CD4-positive, alpha-beta T cell (primary cell): ENCODE measurements around the gene EDN3. TPM values are rescaled to one million over a fixed set of nuclear protein-coding genes. Genes with fewer than 3 reads are reported as not detected.

Experiments used
- ATAC-seq: fragments of 200-7000 bp; cut with Tn5 transposase; one replicate; pipeline ENCODE4 v1.10.0; 2022; ENCODE audit warnings: mild to moderate bottlenecking; ENCODE audit not compliant: poor library complexity
- CTCF ChIA-PET: fragments of 350-600 bp; sonication (Branson Sonifier 250); formaldehyde crosslinking; loops from one replicate; lab custom pipeline; 2021; ENCODE audit warnings: antibody characterized with exemption, inconsistent platforms; lab: Charles Lee
- POLR2A ChIA-PET: fragments of 350-600 bp; sonication (Branson Sonifier 250); formaldehyde crosslinking; loops from one replicate; lab custom pipeline; 2021; ENCODE audit warnings: antibody characterized with exemption, inconsistent platforms; lab: Charles Lee
- DNase-seq, 14 experiments: peaks; one replicate each; pipeline ENCODE4 v3.0.0-alpha.2; 2013 to 2020; ENCODE audit warnings: mixed read lengths in 2 of 14
- H3K27ac ChIP-seq, 2 donors: one replicate each; pipeline versions ENCODE4 v1.5.1 to v1.7.0; 2013; ENCODE audit warnings: low read length in 2 of 2, low read depth in 1 of 2, mild to moderate bottlenecking in 1 of 2
- H3K27me3 ChIP-seq, 2 experiments: 1 replicate in 1 of 2; 2 replicates in 1 of 2; pipeline versions ENCODE4 v1.6.1 to v1.7.0; 2013; ENCODE audit warnings: low read length in 2 of 2, control low read depth in 1 of 2, mild to moderate bottlenecking in 1 of 2, moderate library complexity in 1 of 2; ENCODE audit not compliant: insufficient read depth in 2 of 2, control insufficient read depth in 1 of 2
- H3K36me3 ChIP-seq: one replicate; pipeline ENCODE4 v1.6.1; 2013; ENCODE audit warnings: low read length, control low read depth; ENCODE audit not compliant: insufficient read depth
- H3K4me1 ChIP-seq: one replicate; pipeline ENCODE4 v1.6.1; 2013; ENCODE audit warnings: low read length, control low read depth; ENCODE audit not compliant: insufficient read depth
- H3K4me3 ChIP-seq: one replicate; pipeline ENCODE4 v1.5.1; 2013; ENCODE audit warnings: mild to moderate bottlenecking, low read length, moderate library complexity
- H3K9me3 ChIP-seq, 2 experiments: 1 replicate in 1 of 2; 2 replicates in 1 of 2; pipeline versions ENCODE4 v1.6.1 to v1.7.0; 2013; ENCODE audit warnings: low read length in 2 of 2, mild to moderate bottlenecking in 2 of 2, control low read depth in 1 of 2, moderate library complexity in 1 of 2; ENCODE audit not compliant: control insufficient read depth in 1 of 2, insufficient read depth in 1 of 2
- H3K27ac Mint-ChIP-seq: one replicate; pipeline ENCODE4 v1.8.0; 2020; ENCODE audit warnings: mixed read lengths
- H3K27me3 Mint-ChIP-seq: one replicate; pipeline ENCODE4 v1.8.0; 2021; ENCODE audit warnings: mixed read lengths
- H3K36me3 Mint-ChIP-seq: one replicate; pipeline ENCODE4 v1.8.0; 2021; ENCODE audit warnings: low read depth, mixed read lengths
- H3K4me1 Mint-ChIP-seq: one replicate; pipeline ENCODE4 v1.8.0; 2021; ENCODE audit warnings: low read depth, mixed read lengths
- H3K4me3 Mint-ChIP-seq: one replicate; pipeline ENCODE4 v1.8.0; 2020; ENCODE audit warnings: mild to moderate bottlenecking, mixed read lengths
- H3K9me3 Mint-ChIP-seq: one replicate; pipeline ENCODE4 v1.8.0; 2020; ENCODE audit warnings: mixed read lengths
- intact Hi-C, 2 experiments: fragments of 100-400 bp; cut with DNase I in 1 of 2; cut with micrococcal nuclease in 1 of 2; formaldehyde crosslinking; loops; one replicate each; pipeline versions ENCODE4 v1.15.1 to v1.9.0; 2023 to 2025; cut with DNase I, micrococcal nuclease
- total RNA-seq, 174 experiments: library from RNA in 2 of 174; stranded (reverse) in 2 of 174; gene quantifications; one replicate each; pipeline ENCODE4 v1.2.3 and lab custom pipeline; 2021 to 2026
- TF ChIP-seq, protein P1 (sequence below): fragments of 200-600 bp; IDR thresholded peaks from one replicate; pipeline ENCODE4 v1.8.0; 2022; ENCODE audit warnings: antibody characterized with exemption, mild to moderate bottlenecking

The EDN3 gene
- total RNA-seq, 2 experiments from 2014 or later: 1.0 to 1.4 TPM

DNA sequence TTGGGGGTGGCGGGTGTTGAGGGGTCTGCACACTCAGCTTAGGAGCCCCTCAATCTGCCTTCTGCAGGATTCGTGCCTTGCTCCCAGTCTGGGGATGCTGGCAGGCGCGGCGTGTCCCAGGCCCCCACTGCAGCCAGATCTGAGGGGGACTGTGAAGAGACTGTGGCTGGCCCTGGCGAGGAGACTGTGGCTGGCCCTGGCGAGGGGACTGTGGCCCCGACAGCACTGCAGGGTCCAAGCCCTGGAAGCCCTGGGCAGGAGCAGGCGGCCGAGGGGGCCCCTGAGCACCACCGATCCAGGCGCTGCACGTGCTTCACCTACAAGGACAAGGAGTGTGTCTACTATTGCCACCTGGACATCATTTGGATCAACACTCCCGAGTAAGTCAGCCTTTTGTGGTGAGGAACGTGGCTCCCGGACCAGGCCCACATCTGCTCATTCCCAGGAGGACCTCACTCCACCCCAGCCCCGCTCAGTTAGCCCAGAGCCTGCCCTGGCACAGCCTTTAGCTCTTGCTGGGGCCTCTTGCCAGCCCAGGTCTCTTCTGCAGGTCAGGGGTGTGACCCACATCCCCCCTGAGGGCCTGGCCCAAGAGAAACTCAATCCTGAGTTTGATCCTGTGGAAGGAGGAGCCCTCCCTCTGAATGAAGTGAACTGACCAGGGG is 1.1 kb downstream of the EDN3 start:
- Histone ChIP-seq H3K4me1 (no peaks in the 10 kb centered on the region), H3K36me3 (no peaks in the 10 kb centered on the region), H3K27me3 (peaks cover 36 to 49% of the 10 kb centered on the region in 2 experiments), H3K27ac (no peak overlapping the region), H3K4me3 (no peak overlapping the region), H3K9me3 (peaks cover 0 to 5% of the 10 kb centered on the region in 2 experiments)
- Mint-ChIP-seq H3K4me1 (peaks cover 20% of the 10 kb centered on the region), H3K36me3 (no peaks in the 10 kb centered on the region), H3K27me3 (peaks cover 60% of the 10 kb centered on the region), H3K27ac (no peak overlapping the region), H3K4me3 (no peak overlapping the region), H3K9me3 (no peaks in the 10 kb centered on the region)
- TF ChIP-seq, protein P1, sequence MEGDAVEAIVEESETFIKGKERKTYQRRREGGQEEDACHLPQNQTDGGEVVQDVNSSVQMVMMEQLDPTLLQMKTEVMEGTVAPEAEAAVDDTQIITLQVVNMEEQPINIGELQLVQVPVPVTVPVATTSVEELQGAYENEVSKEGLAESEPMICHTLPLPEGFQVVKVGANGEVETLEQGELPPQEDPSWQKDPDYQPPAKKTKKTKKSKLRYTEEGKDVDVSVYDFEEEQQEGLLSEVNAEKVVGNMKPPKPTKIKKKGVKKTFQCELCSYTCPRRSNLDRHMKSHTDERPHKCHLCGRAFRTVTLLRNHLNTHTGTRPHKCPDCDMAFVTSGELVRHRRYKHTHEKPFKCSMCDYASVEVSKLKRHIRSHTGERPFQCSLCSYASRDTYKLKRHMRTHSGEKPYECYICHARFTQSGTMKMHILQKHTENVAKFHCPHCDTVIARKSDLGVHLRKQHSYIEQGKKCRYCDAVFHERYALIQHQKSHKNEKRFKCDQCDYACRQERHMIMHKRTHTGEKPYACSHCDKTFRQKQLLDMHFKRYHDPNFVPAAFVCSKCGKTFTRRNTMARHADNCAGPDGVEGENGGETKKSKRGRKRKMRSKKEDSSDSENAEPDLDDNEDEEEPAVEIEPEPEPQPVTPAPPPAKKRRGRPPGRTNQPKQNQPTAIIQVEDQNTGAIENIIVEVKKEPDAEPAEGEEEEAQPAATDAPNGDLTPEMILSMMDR: no peak
- CTCF ChIA-PET: no interaction called here
- intact Hi-C loops: no loop called here
- POLR2A ChIA-PET: no interaction called here
- ATAC-seq (no peak), DNase-seq (no peak)

DNA sequence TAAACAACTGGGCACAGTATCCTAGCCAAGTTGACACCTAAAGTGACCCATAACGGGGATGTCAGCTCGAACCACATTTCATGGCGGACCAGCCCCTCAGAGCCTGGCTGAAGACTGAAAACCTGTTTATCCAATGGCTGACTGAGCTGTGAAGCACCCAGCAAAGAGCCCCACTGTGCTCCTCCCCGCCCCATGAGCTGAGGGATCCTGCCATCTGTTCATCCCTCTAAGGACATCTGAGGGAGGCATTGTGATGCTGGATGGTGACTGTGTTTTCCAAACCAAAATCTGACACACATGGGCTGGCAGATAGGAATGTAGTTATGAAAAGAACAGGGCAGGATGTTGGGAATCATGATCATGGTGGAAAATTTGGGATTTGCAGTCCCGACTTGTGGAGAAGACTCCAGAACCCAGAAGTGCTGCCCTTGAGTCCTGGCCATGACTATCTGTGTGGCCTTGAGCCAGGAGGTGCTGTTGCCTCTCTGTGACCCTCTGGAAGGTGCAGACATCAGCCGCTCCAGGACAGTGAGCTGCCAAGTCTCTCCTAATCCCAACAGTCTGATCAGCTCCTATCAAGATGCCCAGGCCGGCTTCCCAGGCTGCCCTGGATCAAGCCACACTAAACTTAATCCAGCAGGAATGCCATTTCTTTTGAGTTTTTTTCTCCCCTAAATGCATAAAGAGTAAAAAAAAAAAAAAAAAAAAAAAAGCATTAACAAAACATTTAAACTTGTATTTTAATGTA is 5.7 kb downstream of the EDN3 start:
- Mint-ChIP-seq H3K4me1 (peaks cover 36% of the 10 kb centered on the region), H3K9me3 (no peaks in the 10 kb centered on the region), H3K4me3 (no peak overlapping the region), H3K36me3 (no peaks in the 10 kb centered on the region), H3K27ac (no peak overlapping the region), H3K27me3 (peaks cover 30% of the 10 kb centered on the region)
- H3K36me3 ChIP-seq: no peaks in the 10 kb centered on the region
- ChIA-PET POLR2A (no interaction called here), CTCF (no interaction called here)
- peaks cover 0 to 5% of the 10 kb centered on the region in 2 experiments for H3K9me3 ChIP-seq
- peaks cover 16% of the 10 kb centered on the region in 2 experiments for H3K27me3 ChIP-seq
- H3K27ac ChIP-seq: no peak overlapping the region
- TF ChIP-seq, protein P1: no peak
- DNase-seq (no peak), ATAC-seq (no peak)
- intact Hi-C loops: no loop called here
- H3K4me1 ChIP-seq: peaks cover 5% of the 10 kb centered on the region
- H3K4me3 ChIP-seq: no peak overlapping the region

DNA sequence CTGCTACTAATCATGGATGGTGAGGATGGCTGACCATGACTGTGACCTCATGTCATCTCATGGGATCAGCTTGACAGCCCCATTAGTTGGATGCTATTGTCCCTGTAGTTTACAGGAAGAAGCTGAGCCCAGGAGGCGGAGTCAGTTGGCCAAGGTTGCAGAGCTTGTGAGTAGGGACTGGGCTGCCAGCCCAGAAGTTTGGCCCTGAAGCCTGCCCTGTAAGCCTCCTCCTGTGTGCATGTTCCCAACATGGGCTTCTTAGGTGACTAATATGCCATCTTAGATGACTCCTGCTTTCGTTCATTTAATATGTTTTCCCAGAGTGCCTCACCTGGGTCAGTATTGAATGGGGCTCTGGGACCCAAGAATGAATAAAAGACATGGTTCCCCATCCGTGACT is 6.9 kb downstream of the EDN3 start:
- no peak for ATAC-seq
- no peaks in the 10 kb centered on the region for H3K36me3 Mint-ChIP-seq
- no peaks in the 10 kb centered on the region for H3K9me3 Mint-ChIP-seq
- H3K27me3 Mint-ChIP-seq: peaks cover 22% of the 10 kb centered on the region
- H3K27ac Mint-ChIP-seq: no peak overlapping the region
- Histone ChIP-seq H3K27ac (no peak overlapping the region), H3K4me3 (no peak overlapping the region), H3K9me3 (no peaks in the 10 kb centered on the region), H3K4me1 (peaks cover 5% of the 10 kb centered on the region), H3K27me3 (peaks cover 6% of the 10 kb centered on the region in 2 experiments), H3K36me3 (no peaks in the 10 kb centered on the region)
- H3K4me1 Mint-ChIP-seq: peaks cover 36% of the 10 kb centered on the region
- H3K4me3 Mint-ChIP-seq: no peak overlapping the region
- DNase-seq: no peak
- ChIA-PET POLR2A (no interaction called here), CTCF (no interaction called here)
- intact Hi-C loops: no loop called here
- TF ChIP-seq, protein P1: no peak
